IPS-20b (cell line): ENCODE results near the gene MXI1.
"Not testable (repeated sequence)": the region's sequence is repeated elsewhere in the genome, so short reads cannot be mapped to it uniquely, and the experiment has no call there.

Experiments
- H3K27ac ChIP-seq: one replicate; pipeline ENCODE4 v1.5.1; 2013; ENCODE audit warnings: low read length
- H3K27me3 ChIP-seq: 2 replicates; pipeline ENCODE4 v1.6.1; 2013; ENCODE audit warnings: mild to moderate bottlenecking, low read length, inconsistent platforms; ENCODE audit not compliant: insufficient read depth
- H3K36me3 ChIP-seq: 2 replicates; pipeline ENCODE4 v1.6.1; 2013; ENCODE audit warnings: low read depth, mild to moderate bottlenecking, inconsistent platforms, low read length, moderate library complexity; ENCODE audit not compliant: insufficient read depth
- H3K4me1 ChIP-seq: 2 replicates; pipeline ENCODE4 v1.6.1; 2013; ENCODE audit warnings: mild to moderate bottlenecking, control low read depth, inconsistent platforms, low read length, moderate library complexity; ENCODE audit not compliant: insufficient read depth
- H3K4me3 ChIP-seq: 2 replicates; pipeline ENCODE4 v1.5.1; 2013; ENCODE audit warnings: mild to moderate bottlenecking, low read length, inconsistent platforms
- H3K9ac ChIP-seq: 2 replicates; pipeline ENCODE4 v1.6.1; 2013; ENCODE audit warnings: low read depth, mild to moderate bottlenecking, inconsistent platforms, low read length, moderate library complexity
- H3K9me3 ChIP-seq: 2 replicates; pipeline ENCODE4 v1.6.1; 2013; ENCODE audit warnings: mild to moderate bottlenecking, low read depth, low read length, inconsistent platforms; ENCODE audit not compliant: insufficient read depth

Gene MXI1

GRCh38 chr10:110184398-110184797, 23.0 kb upstream of the MXI1 start:
- no peak overlapping the region for H3K9ac ChIP-seq

GRCh38 chr10:110185646-110186182, 21.7 kb upstream of the MXI1 start:
- not testable (repeated sequence) for H3K36me3 ChIP-seq, H3K27ac ChIP-seq, H3K9me3 ChIP-seq, H3K27me3 ChIP-seq, H3K4me1 ChIP-seq, H3K9ac ChIP-seq, H3K4me3 ChIP-seq

More at GRCh38 chr10:110184398-110184797, 23.0 kb upstream of the MXI1 start:
- no peak overlapping the region for H3K4me3 ChIP-seq
- H3K9me3 ChIP-seq, result no peaks in the 10 kb centered on the region
- peaks cover 3% of the 10 kb centered on the region; the same call in 1 of the 2 replicates for H3K27me3 ChIP-seq
- no peaks in the 10 kb centered on the region for H3K36me3 ChIP-seq
- no peak overlapping the region for H3K27ac ChIP-seq
- H3K4me1 ChIP-seq, result no peaks in the 10 kb centered on the region

- H3K4me3 ChIP-seq, result no peak overlapping the region
- H3K36me3 ChIP-seq, result no peaks in the 10 kb centered on the region
- H3K27ac ChIP-seq, result no peak overlapping the region
- no peaks in the 10 kb centered on the region for H3K4me1 ChIP-seq
- no peaks in the 10 kb centered on the region for H3K9me3 ChIP-seq
- H3K9ac ChIP-seq, result no peak overlapping the region
- H3K27me3 ChIP-seq, result no peaks in the 10 kb centered on the region
Observed at GRCh38 chr10:110190170-110190569, 17.2 kb upstream of the MXI1 start.

- H3K4me1 ChIP-seq, result no peaks in the 10 kb centered on the region
- no peak overlapping the region for H3K4me3 ChIP-seq
Observed at GRCh38 chr10:110192552-110192951, 14.9 kb upstream of the MXI1 start.

GRCh38 chr10:110200503-110200902, 6.9 kb upstream of the MXI1 start:
- peaks cover 54% of the 10 kb centered on the region for H3K27me3 ChIP-seq
- no peak overlapping the region for H3K27ac ChIP-seq
- no peaks in the 10 kb centered on the region for H3K36me3 ChIP-seq
- no peak overlapping the region for H3K4me3 ChIP-seq
- peaks cover 3% of the 10 kb centered on the region; the same call in 1 of the 2 replicates for H3K4me1 ChIP-seq
- H3K9ac ChIP-seq, result no peak overlapping the region
- no peaks in the 10 kb centered on the region for H3K9me3 ChIP-seq

More at GRCh38 chr10:110192552-110192951, 14.9 kb upstream of the MXI1 start:
- Histone ChIP-seq H3K9me3 (no peaks in the 10 kb centered on the region), H3K27ac (no peak overlapping the region), H3K9ac (no peak overlapping the region), H3K36me3 (no peaks in the 10 kb centered on the region), H3K27me3 (peaks cover 9% of the 10 kb centered on the region; the same call in 1 of the 2 replicates)

- H3K9ac ChIP-seq, H3K36me3 ChIP-seq, H3K4me1 ChIP-seq, H3K9me3 ChIP-seq, H3K4me3 ChIP-seq, H3K27ac ChIP-seq: not testable (repeated sequence)
- H3K27me3 ChIP-seq, result peaks cover 59% of the 10 kb centered on the region
Observed at GRCh38 chr10:110201046-110201445, 6.4 kb upstream of the MXI1 start.

GRCh38 chr10:110203500-110204455, 3.6 kb upstream of the MXI1 start:
- Histone ChIP-seq H3K36me3 (no peaks in the 10 kb centered on the region), H3K27ac (no peak overlapping the region), H3K4me1 (peaks cover 6% of the 10 kb centered on the region; the same call in 1 of the 2 replicates), H3K4me3 (no peak overlapping the region), H3K9me3 (no peaks in the 10 kb centered on the region), H3K9ac (no peak overlapping the region), H3K27me3 (peaks cover 73% of the 10 kb centered on the region)

- Histone ChIP-seq H3K4me3 (no peak overlapping the region; the same call in 1 of the 2 replicates), H3K9ac (no peak overlapping the region), H3K27me3 (peaks cover 80% of the 10 kb centered on the region), H3K36me3 (no peaks in the 10 kb centered on the region), H3K27ac (no peak overlapping the region), H3K4me1 (peaks cover 9% of the 10 kb centered on the region; the same call in 1 of the 2 replicates), H3K9me3 (no peaks in the 10 kb centered on the region)
Observed at GRCh38 chr10:110205051-110205675, 2.2 kb upstream of the MXI1 start.

GRCh38 chr10:110207805-110208613, 604 bp downstream of the MXI1 start:
- peak overlapping the region; percentile 28; the same call in 1 of the 2 replicates for H3K9ac ChIP-seq
- no peaks in the 10 kb centered on the region for H3K9me3 ChIP-seq
- H3K27me3 ChIP-seq, result peaks cover 94% of the 10 kb centered on the region
- H3K4me3 ChIP-seq, result peak overlapping the region; percentile 67
- no peak overlapping the region for H3K27ac ChIP-seq
- no peaks in the 10 kb centered on the region for H3K36me3 ChIP-seq
- H3K4me1 ChIP-seq, result peaks cover 14% of the 10 kb centered on the region; the same call in 1 of the 2 replicates

- peaks cover 94% of the 10 kb centered on the region for H3K27me3 ChIP-seq
Observed at GRCh38 chr10:110208614-110209453, 1.4 kb downstream of the MXI1 start.

More at GRCh38 chr10:110208614-110209453, 1.4 kb downstream of the MXI1 start:
- Histone ChIP-seq H3K4me3 (peak overlapping the region; percentile 67), H3K36me3 (no peaks in the 10 kb centered on the region), H3K9ac (peak overlapping the region; percentile 55; the same call in 1 of the 2 replicates), H3K9me3 (no peaks in the 10 kb centered on the region), H3K27ac (no peak overlapping the region), H3K4me1 (peaks cover 14% of the 10 kb centered on the region; the same call in 1 of the 2 replicates)
